Activated T-cell treated with anti-CD3 and anti-CD28 coated beads for 4 hours (primary cell): Measurements from ENCODE around the gene FHOD3.
A peak's percentile ranks its signal among the peaks of the same experiment; 100 is the strongest.

Source experiments
- DNase-seq: peaks from one replicate; pipeline ENCODE4 v3.0.0-alpha.2; 2020

The FHOD3 gene

DNA sequence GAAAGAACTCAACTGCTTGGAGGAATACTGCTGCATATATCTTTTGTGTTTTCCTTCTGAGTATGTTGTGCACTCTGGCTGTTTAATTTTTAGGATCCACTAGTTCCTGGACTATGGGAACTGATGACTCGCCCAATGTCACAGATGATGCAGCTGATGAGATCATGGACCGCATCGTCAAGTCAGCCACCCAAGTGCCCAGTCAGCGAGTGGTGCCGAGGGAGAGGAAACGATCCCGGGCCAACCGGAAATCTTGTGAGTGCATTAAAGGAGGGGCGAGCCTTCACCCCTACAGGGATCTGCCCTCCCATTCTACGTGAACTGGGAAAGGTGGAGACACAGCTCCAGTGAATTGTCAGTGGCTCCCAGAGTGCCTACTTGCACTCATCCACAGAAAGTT, 471.7 kb downstream of the FHOD3 start:
- no peak for DNase-seq

DNA sequence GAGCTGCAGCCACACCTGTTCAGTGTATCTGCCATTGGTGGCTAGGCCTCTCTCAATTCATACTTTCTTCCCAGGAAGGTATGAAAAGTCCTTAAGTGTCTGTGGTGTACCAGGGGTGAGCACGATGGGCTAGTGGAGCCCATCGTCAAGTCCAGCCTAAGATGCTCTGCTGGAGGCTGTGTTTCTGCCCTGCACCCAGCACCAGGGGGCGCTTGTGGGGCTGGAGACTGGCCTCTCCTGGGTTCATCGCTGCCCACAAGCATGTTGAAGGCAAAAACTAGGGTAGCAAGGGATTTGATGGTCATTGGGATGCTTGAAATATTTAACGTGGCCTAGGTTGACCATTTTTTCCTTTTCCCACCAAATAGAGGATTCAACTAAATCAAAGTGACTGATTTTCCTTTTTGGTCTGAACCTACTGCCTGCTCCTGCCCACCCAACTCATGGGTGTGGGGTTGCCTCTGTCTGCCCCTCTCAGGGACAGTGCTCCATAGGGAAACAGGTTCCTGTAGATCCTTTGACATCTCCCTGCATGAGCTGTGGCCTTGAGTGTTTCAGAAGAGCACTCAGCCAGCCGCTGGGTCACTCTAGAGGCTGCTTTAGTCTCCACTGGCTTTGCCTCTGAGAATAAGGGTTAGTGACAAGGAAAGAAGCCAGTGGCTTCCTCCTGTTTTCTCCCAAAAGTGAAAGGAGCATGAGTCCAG, 472.2 kb downstream of the FHOD3 start:
- no peak for DNase-seq

DNA sequence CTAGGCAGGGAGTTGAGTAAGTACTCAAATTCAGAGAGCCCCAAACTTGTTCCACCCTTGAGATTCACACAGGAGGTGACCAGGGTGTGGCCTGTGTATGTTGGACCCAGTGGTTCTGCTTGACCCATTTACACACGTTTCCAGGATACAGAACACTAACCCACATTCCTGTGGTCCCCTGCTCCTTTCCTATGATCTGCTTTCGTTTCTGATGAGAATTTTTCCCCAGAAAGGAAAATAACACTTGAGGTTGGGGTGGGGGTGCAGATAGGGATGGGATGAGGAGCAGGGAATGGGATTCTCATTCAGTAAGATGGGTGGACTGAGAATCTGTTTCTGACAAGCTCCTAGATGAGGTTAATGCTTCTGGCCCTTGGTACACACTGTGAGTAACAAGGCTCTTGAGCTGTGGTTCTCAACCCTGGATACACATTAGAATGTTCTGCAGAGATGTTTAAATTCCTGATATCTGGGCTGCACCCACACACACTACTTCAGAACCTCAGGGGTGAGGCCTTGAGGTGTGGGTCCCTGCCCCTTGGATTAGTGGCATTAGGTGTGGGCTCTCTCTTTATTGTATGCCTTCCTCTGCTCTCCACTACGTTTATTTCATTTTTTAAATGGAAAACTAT, 472.9 kb downstream of the FHOD3 start:
- DNase-seq: no peak

DNA sequence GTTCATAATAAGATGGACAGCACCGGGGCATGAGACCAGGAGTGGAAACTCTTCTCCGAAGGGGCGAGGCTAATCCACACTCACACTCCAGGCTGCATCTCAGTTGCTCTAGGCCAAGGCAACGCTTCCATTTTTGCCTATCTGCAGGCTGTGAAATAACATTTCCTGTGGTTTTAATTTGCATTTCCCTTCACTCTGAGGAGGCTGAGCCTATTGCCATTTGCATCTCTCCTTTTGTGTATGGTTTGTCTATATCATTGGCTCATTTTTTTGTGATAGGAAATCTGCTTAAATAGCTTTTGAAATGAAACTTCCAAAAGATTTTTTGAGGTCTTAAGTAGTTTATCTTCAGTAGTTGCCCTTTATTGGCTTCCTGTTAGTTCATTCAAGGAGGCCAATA, 473.7 kb downstream of the FHOD3 start:
- DNase-seq: no peak

DNA sequence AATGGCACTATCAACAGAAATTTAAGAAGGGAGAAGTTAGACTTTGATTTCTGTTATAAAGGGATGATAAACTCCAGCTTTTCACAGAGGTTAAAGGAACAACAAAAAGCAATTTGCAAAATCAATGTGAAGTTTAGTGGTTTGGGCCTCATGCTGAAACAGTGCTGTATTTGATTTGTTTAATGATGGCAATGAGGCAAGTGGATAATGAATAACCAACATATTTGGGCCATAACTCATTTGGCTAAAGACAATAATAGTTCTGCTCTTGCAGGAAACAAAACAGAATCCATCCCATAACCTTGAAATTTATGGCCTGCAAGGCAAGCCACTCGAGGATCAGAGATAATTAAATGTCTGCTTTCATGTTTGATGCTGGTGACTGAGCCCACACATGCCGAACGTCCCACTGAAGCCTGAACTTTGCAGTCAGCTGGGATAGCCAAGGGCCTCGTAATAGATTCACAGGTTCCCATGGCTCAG, 474.8 kb downstream of the FHOD3 start:
- DNase-seq: no peak

DNA sequence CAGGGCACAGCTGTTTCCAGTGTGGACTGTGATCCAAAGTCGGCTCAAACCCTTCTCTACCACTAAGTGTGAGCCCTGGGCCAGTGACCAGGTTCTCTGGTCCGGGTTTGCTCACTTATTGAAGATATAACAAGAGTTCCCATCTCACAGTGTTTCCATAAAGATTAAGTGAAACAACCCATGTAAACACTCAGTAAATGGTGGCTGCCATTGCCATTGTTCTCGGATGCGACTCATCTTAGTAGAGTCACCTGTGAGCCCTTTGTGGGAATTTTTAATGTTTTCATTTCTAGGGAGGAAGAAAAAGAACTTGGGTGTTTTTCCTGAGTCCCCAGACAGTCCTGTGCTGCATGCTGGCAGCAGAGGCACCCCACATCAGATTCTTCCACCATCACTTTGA, 477.9 kb downstream of the FHOD3 start:
- no peak for DNase-seq

DNA sequence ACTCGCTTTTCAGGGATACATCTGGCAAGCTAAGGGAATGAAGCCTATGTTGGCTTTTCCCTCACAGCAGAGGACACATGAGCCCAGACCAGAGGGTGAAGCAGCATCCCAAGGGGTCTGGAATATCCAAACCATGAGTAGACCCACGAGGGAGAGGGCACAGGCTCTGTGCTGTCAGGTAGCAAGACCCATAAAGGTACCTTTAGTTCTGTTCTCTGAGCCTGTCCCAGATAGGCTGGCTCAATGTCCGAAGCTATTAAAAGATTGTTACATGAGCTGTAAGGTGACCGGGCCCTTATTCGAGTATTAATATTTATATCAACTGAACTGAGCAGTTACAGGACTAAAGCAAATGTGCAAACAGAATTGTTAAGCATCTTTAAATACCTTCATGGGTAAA, 479.1 kb downstream of the FHOD3 start:
- no peak for DNase-seq

DNA sequence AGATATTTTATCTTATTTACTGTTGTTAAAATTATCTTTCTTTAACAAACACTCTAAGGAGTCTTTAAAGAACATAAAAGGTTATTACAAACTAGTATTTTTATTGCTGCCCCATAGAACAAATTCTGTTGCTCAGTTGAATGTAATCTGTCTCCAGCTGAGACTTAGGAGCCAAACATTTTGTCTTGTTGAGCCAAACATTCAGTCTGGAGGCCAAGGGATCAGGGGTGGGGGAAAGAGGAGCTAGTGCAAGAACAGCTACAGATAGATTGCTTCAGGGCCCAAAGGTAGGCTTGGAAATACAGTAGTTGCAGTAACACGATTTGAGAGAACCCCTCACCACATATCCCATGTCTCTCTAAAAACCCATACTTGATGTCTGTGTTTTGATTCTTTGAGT, 480.1 kb downstream of the FHOD3 start:
- no peak for DNase-seq

DNA sequence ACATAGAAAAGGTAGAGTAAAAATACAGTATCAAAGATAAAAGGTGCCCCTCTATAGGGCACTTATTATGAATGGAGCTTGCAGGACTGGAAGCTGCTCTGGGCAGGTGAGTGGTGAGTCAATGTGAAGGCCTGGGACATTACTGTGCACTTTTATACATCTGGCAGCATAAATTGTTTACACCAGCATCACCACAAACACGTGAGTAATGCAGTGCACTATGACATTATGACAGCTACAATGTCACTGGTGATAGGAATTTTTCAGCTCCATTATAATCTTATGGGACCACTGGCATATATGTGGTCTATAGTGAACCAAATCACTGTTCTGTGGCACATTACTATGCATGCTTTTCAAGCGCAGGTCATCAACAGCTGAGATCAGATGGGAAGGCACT, 483.2 kb downstream of the FHOD3 start:
- no peak for DNase-seq

DNA sequence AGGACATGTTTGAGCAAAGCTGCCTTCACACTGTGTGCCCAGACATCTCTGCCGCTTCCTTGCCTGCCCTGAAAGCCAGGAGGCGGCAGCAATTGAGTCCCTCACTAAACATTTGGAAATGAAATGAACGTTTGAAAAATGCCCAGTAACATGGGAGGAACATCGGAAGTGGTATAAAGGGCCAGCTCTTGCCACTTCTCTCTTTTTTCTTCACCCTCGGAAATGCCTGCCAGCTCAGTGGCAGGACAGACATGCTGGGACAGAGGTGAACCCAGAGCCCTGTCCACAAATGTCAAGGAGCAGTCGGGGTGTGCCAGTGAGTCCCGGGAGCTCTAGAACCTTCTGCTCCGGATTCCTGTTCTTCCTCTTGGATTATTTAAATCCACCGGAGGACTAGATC, 485.2 kb downstream of the FHOD3 start:
- DNase-seq: no peak

DNA sequence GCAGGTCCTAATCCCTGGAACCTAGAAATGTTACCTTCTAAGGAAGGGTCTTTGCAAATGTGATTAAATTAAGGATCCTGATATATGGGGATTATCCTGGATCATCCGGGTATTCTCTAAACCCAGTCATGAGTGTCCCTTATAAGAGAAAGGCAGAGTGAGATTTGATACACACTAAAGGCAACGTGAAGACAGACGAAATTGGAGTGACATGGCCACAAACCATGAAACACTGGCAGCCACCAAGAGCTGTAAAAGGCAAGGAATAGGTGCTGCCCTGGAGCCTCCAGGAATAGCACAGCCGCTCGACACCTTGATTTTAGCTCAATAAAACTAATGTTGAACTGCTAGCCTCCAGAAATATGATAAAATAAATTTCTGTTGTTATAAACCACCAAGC, 486.3 kb downstream of the FHOD3 start:
- no peak for DNase-seq

DNA sequence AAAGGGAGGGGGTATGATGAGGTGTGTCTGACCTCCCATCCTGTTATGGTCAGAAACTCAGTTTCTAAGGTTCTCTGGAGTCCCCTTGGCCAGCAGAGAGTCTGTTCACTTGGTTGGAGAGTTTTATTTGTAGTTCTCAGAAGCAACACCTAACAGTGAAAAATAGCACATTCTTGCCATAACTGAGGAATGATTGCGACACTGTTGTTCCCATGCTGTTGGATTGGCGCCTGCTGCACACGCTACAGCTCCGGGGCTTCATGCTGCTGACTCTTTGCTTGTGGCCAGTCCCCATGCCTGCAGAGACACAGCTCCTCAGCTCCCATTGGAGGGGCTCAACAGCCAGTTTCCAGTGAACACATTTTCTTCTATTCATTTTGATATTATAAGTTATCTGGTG, 489.2 kb downstream of the FHOD3 start:
- DNase-seq: no peak

DNA sequence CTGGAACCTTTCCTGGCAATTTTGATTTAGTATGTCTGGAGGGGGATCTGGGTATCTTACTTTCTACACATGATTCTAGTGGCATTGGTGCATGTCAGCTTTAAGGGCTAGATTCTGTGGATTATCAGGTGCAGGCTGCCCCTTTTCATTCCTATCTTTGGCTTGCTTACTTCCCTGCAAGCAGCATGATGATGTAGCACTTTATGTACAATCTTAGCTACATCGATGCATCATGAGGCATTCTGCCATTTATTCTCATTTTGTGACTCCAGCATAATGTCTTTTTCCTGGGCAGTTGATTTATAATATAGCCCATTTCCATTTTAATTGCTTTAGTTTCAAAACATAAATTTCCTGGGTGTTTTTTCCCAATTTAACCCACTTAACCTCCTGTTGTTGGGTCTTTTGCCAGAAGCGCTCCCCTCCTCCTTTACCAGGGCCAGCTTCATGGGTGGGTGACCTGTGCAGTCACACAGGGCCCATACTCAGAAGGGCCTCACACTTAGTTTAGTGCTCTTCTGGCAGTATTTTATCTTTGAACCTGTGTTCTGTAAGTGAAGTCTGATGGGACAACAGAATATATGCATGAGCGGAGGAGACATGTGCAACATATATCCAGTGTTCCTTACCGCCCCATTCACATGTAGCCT, 495.2 kb downstream of the FHOD3 start:
- no peak for DNase-seq

DNA sequence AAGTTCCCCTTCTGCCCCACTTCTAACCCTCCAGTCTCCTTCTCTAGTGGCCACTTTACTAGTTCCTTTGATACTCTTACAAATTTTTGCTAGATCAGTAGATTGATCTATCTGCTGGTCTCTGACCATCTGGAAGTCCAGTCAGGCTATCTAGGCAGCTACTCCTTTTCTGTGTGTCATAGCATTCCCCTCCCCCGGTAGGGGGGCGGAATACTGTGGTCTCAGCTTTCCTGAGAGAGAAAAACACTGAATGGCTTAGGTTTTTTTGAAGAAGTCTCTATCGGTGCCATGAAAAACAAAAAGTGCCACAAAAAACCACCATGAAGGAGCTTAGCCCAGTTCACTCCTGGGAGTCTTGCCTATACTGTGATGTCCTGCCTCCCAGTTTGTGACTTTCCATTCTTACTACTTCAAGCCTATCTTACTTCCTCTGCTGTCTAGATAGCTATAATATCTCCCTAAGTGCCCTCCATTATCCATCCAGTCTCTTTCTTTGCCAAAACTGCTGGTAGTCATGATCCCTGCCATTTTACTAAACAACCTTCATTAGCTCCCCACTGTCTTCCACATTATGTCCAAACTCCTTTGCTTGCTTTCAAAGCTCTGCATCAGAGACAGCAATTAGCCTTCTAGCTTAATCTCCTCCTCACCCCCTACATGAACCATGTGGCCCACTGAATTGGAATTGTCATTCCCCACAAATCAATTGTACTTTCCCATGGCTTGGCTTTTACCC, 501.4 kb downstream of the FHOD3 start:
- no peak for DNase-seq

DNA sequence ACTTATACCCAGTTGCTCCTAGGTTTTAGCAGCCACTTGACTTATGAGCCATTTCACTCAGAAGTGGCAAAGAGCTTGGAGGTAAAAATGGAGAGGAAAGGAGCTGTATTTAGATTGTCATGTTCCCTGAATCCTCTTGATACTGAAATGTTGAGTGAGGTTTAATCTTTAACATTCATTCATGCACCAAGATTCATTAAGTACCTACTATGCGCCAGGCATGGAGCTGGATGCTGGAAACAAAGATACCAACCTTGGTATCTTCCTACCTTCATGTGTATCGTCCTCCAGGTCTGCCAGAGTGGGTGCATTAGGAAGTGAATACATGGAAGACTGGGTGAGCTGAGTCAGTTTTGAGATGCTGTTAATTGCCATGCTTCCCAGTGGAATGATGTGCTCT, 507.6 kb downstream of the FHOD3 start:
- no peak for DNase-seq

DNA sequence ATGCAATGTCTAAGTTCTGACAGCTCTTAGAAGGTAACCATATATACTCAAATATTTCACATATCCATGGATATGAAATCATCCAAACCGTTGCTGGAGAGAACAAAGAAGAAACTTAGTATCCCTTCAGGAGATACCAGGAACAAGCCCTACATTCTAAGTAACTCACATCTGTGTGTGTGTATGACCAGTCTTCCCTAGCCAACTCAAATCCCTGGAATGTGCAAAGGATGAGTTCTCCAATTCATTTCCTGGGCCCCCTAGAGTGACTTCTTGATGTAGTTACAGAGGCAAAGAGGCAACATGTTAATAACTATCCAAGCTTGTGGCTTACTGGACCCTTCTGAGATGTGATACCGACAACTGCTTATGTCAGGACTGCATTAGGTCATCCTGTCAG, 511.2 kb downstream of the FHOD3 start:
- no peak for DNase-seq

DNA sequence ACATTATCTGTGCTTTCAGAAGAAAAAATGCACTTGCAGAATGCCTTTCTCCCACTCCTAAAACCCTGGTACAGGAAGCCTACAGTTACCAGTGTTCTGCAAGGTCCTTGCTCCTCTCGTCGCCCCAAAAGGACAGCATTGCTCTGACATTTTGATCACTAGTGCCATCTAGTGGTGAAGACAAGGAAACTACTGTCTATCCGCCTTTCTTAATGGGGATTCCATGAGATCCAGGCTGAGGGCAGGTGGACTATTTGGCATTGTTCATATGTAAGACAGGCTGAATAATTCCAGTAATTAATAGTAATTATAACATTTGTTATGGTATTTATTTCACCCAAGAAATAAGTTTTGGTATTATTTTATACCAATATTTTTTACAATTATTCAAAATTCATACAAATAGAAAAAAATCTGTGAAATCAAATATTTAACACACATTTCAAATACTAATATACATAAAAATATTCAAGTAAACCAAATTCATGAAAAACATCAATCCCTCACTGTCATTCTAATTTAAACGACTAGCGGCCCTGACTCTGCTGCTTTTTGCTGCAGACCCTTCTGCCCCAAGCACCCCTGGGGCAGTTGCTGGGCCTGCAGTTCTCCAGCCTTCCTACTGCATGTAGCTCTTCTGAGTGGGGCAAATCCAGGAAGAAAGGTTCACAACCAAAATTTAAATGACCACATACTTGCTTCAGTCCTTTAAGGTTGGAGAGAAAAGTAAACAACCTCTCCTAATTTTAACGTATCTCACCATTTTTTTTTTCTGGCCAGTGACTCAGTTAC, 512.3 kb downstream of the FHOD3 start:
- DNase-seq: peak; percentile 4

DNA sequence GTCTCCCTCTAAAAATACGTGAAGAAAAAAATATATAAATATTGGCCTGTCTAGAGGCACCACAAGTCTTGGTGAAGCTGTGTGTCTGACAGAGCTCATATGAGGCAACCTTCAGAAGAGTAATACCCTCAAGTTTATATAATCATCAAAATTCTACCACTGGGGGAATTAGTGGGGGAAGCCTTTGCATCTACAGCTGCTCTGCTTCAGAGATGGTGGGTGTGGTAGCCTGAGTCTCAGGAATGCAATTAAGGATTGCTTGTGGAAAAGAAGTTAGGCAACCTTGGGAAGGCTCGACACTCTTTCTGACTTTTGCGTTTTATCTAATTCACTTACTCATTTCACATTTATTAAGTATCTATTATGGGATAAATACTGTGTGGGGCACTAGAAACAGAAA, 513.9 kb downstream of the FHOD3 start:
- DNase-seq: no peak

DNA sequence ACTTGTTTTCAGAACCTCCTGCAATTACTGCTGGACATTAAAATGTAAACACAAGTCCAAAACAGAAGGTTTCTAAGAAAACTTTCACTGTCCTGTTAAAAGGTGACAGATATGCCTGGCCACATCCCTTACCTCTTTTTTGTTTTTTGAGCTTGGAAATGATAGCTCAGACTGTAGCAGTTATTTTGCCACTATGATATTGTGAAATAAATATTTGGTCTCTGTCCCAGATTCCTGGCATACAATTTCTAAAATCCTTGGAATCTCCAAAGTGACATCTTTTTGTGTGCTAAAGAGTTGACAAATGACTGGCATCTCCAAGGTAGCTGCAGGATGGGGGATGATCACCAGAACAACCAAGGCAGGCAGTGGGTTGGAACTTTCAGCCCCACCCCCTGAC, 514.4 kb downstream of the FHOD3 start:
- no peak for DNase-seq

DNA sequence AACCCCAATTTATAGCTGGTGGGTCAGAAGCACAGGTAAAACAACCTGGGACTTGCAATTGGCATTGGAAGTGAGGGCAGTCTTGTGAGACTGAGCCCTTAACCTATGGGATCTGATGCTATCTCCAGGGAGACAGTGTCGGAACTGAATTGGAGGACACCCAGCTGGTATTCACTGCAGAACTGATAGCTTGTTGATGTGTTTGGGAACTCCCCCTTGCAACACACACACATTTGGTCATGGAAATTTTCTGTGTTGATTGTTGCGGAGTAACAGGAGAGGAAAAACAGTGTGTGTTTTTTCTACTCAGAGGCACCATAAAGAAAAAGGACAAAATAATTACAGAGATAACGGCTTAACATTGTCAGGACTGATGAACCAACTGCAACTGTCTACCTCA, 515.2 kb downstream of the FHOD3 start:
- DNase-seq: no peak

DNA sequence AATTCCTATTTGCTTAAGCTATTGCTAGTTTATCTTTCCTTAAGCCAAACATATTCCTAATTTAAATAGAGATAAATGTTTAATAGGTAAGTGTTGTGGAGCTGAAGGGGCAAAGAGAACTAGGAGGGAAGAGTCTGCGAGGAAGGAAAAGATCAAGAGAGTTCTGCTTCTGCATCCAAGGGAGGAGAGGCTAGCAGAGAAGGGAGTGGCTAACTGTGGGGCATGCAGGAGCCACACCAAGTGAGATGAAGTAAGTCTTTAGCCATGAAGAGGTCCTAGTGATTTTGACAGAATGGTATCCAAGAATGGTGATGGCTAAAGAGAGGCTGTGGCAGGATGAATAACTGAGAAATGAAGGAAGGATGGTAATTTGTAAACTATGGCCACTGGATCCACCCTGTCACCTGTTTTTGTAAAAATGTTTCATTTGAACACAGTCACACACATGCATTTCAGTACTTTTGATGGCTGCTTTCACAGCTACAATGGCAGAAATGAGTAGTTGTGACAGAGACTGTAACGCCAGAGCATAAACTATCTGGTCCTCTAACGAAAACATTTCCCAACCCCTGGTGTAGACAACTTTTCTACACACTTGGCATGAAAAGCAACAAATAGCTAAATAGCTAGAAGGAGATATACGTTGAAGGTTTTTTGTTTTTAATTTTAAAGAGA, 515.7 kb downstream of the FHOD3 start:
- DNase-seq: no peak

DNA sequence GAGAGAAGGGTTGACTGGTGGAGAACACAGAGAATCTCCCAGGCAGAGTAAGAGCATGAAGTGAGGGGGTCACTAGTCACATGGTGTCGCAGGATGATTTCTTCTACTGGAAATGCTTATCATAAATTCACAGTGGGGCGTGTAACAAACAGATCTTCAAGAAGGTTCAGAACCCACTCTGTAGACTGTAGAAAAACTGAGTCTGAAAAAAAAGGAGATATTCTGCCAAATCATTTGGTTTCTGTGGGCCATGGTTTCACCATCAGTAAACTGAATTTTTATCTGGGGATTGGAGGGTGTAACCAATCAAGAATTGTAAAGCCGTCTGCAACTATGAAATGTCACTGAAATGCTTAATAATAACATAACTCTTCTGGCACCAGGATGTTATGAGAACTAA, 516.3 kb downstream of the FHOD3 start:
- no peak for DNase-seq
